Lower leg skin (tissue), 3 donors: ENCODE results near the gene MIA2.

Experiments
- POLR2A ChIP-seq, 2 donors: fragments of 450-650 bp; IDR thresholded peaks; one replicate each; pipeline ENCODE4 v1.6.1; 2016 to 2017; ENCODE audit warnings: antibody characterized with exemption in 2 of 2, mild to moderate bottlenecking in 1 of 2, moderate library complexity in 1 of 2
- TF ChIP-seq, protein P1 (sequence below), 3 donors: fragments of 450-650 bp; IDR thresholded peaks; one replicate each; pipeline ENCODE4 v1.5.1; 2016; ENCODE audit warnings: antibody characterized with exemption in 3 of 3, mild to moderate bottlenecking in 3 of 3, moderate library complexity in 2 of 3

DNA sequence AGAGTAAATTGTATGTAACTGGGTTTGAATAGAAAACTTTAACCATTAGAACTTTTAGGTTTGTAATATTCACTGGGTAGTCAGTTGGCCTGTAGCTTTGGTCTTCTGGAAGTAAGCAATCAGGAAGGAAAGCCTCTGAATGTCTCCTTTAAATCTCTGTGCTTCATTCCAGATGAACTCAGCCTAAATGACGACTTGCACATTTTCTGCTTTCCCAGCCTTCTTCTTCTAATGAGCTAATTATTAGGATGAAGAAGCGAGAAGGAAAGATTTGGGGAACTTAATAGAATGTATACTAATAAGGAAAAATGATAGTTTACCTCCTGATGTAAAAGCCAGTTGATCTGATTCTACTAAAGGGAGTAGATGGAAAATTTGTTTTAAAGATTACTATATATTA is 90.4 kb downstream of the MIA2 start:
- TF ChIP-seq, protein P1, sequence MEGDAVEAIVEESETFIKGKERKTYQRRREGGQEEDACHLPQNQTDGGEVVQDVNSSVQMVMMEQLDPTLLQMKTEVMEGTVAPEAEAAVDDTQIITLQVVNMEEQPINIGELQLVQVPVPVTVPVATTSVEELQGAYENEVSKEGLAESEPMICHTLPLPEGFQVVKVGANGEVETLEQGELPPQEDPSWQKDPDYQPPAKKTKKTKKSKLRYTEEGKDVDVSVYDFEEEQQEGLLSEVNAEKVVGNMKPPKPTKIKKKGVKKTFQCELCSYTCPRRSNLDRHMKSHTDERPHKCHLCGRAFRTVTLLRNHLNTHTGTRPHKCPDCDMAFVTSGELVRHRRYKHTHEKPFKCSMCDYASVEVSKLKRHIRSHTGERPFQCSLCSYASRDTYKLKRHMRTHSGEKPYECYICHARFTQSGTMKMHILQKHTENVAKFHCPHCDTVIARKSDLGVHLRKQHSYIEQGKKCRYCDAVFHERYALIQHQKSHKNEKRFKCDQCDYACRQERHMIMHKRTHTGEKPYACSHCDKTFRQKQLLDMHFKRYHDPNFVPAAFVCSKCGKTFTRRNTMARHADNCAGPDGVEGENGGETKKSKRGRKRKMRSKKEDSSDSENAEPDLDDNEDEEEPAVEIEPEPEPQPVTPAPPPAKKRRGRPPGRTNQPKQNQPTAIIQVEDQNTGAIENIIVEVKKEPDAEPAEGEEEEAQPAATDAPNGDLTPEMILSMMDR (IDR thresholded peaks at IDR 0.05) = no peak
- no peak for TF ChIP-seq POLR2A (IDR thresholded peaks at IDR 0.05)
